Spinal cord (tissue), 10 donors: ENCODE measurements around the gene SDK2. TPM values are rescaled to one million over a fixed set of nuclear protein-coding genes. Genes with fewer than 3 reads are reported as not detected.

Experiments
- DNase-seq, 6 donors: peaks; one replicate each; pipeline versions ENCODE4 v3.0.0 to v3.0.0-alpha.2; 2013 to 2015; ENCODE audit warnings: low spot score in 6 of 6, low read depth in 4 of 6
- H3K27ac ChIP-seq: one replicate; pipeline ENCODE4 v1.5.1; 2013; ENCODE audit warnings: low read depth, low read length, control low read depth
- H3K27me3 ChIP-seq: one replicate; pipeline ENCODE4 v1.6.1; 2013; ENCODE audit warnings: low read length; ENCODE audit not compliant: control insufficient read depth, insufficient read depth
- H3K36me3 ChIP-seq: one replicate; pipeline ENCODE4 v1.6.1; 2013; ENCODE audit warnings: low read length; ENCODE audit not compliant: control insufficient read depth, insufficient read depth
- H3K4me1 ChIP-seq: one replicate; pipeline ENCODE4 v1.6.1; 2013; ENCODE audit warnings: low read length; ENCODE audit not compliant: control insufficient read depth, insufficient read depth
- H3K4me3 ChIP-seq: one replicate; pipeline ENCODE4 v1.5.1; 2013; ENCODE audit warnings: low read depth, low read length, control low read depth
- H3K9me3 ChIP-seq: one replicate; pipeline ENCODE4 v1.6.1; 2013; ENCODE audit warnings: low read length; ENCODE audit not compliant: control insufficient read depth, insufficient read depth
- WGBS: methylation state at CpG from one replicate; pipeline ENCODE4 v1.1.5; 2013; ENCODE audit warnings: missing lambda C conversion rate; ENCODE audit not compliant: insufficient coverage; 5-methylcytosine and 5-hydroxymethylcytosine counted together
- polyA plus RNA-seq, 2 donors: library from polyadenylated mRNA; unstranded; fragments of 120-200 nt; gene quantifications; one replicate each; pipeline ENCODE4 v1.2.1, GENCODE V29; 2013; ENCODE audit not compliant: insufficient read length in 2 of 2
- total RNA-seq, 2 donors: library from RNA; depleted of rRNA in 1 of 2; stranded (reverse); fragments of 120-200 nt in 1 of 2; fragments of >200 nt in 1 of 2; gene quantifications; one replicate each; pipeline versions ENCODE4 v1.2.3 to v1.2.4, GENCODE V29; 2013 to 2014
- donor health status: healthy.

Gene SDK2
- total and polyA plus RNA-seq, 4 donors, result 10.9 to 14.4 (median 12.7) TPM

DNA sequence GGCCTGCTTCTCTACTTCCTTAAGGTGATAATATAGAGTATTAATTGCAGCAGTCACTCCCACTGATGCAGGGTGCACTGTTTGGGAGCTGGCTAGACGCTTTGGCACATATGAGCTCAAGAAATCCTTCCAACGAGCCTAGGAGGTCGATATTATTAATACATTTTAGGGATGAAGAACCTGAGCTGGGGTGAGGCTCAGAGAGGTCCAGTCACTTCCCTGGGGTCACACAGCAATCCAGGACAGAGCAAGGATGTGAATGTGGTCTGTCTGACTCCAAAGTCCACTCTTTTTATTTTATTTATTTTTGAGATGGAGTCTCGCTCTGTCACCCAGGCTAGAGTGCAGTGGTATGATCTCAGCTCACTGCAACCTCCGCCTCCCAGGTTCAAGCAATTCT is 176.0 kb downstream of the SDK2 start:
- Histone ChIP-seq H3K27me3 (no peaks in the 10 kb centered on the region), H3K27ac (no peak overlapping the region), H3K4me3 (no peak overlapping the region), H3K4me1 (peaks cover 35% of the 10 kb centered on the region), H3K9me3 (no peaks in the 10 kb centered on the region), H3K36me3 (peaks cover 11% of the 10 kb centered on the region)
- WGBS, result 77% methylated on average over 3 of the region's 5 CpGs
- DNase-seq, result no peak

DNA sequence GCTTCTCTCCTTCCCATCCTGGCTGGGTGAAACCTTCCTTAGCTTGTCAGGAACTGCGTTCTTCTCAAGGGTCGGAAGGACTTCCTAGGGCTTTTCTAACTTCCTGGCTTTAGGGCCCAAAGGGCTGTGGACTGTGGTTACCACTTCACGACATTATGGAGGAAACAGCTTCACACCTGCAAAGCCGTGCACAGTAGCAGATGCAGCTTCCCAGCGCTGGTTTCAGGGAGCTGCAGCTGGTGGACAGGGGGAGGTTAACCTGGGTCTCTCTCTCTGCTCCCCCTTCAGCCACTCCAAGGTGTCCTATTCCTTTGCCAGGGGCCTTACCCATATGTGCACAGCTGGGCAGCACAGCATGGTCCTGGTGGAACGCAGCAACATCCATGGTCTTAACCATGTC is 176.6 kb downstream of the SDK2 start:
- no peaks in the 10 kb centered on the region for H3K27me3 ChIP-seq
- DNase-seq, result no peak
- H3K36me3 ChIP-seq, result peaks cover 11% of the 10 kb centered on the region
- H3K4me1 ChIP-seq, result peaks cover 35% of the 10 kb centered on the region
- 76% methylated on average over 5 of the region's 6 CpGs for WGBS
- no peak overlapping the region for H3K4me3 ChIP-seq
- no peak overlapping the region for H3K27ac ChIP-seq
- H3K9me3 ChIP-seq, result no peaks in the 10 kb centered on the region

DNA sequence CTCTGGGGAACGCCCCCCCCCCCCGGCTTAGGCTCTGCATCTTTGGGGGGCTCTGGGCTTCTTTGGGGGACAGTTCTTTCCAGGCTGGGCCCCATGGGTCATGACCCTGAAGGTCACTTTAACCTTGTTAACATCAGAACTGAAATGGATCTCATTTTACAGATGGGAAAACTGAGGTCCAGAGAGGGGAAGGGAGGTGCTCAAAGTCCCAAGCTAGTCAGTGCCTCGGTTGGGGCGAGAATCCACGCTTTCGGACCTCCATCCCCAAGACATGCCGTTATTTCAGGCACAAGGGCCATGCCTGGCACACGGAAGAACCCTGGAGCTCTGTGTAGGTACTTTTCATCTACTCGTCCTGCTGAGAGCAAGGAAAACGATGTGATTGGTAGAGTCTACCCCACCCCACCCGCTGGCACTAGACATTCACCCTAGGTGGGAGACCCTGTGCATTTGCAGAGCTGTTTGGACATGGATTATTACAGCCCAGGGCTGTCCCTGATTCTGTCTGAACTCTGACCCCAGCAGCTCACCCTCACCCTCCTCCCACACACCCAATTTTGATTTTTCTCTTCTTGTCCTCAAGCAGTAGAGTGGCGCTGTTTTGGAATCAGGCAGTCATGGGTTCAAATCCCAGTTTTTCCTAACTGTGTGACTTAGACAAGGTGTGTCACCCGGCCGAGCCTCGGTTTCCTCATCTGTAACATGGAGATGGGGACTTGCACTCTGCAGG is 177.4 kb downstream of the SDK2 start:
- WGBS, result 90% methylated on average over 11 of the region's 15 CpGs
- Histone ChIP-seq H3K4me3 (no peak overlapping the region), H3K27ac (no peak overlapping the region), H3K9me3 (no peaks in the 10 kb centered on the region), H3K4me1 (peaks cover 33% of the 10 kb centered on the region), H3K36me3 (peaks cover 9% of the 10 kb centered on the region), H3K27me3 (no peaks in the 10 kb centered on the region)
- no peak for DNase-seq

DNA sequence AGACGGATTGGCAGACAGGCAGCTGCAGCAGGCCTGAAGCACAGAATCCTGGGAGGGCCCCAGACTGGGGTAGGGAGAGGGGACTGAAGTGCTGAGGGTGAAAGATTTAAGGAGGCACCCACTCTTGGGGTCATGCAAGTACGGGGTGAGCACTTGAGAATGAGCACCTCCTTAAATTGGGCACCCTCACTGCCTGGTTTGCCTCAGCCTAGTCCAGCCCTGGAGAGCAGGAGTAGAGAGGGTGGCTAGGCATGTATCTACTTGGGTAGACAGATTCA is 178.4 kb downstream of the SDK2 start:
- DNase-seq, result no peak
- peaks cover 30% of the 10 kb centered on the region for H3K4me1 ChIP-seq
- peaks cover 5% of the 10 kb centered on the region for H3K36me3 ChIP-seq
- no peaks in the 10 kb centered on the region for H3K27me3 ChIP-seq
- no peaks in the 10 kb centered on the region for H3K9me3 ChIP-seq
- no peak overlapping the region for H3K4me3 ChIP-seq
- 47% methylated on average over 1 of the region's 2 CpGs for WGBS
- H3K27ac ChIP-seq, result no peak overlapping the region

DNA sequence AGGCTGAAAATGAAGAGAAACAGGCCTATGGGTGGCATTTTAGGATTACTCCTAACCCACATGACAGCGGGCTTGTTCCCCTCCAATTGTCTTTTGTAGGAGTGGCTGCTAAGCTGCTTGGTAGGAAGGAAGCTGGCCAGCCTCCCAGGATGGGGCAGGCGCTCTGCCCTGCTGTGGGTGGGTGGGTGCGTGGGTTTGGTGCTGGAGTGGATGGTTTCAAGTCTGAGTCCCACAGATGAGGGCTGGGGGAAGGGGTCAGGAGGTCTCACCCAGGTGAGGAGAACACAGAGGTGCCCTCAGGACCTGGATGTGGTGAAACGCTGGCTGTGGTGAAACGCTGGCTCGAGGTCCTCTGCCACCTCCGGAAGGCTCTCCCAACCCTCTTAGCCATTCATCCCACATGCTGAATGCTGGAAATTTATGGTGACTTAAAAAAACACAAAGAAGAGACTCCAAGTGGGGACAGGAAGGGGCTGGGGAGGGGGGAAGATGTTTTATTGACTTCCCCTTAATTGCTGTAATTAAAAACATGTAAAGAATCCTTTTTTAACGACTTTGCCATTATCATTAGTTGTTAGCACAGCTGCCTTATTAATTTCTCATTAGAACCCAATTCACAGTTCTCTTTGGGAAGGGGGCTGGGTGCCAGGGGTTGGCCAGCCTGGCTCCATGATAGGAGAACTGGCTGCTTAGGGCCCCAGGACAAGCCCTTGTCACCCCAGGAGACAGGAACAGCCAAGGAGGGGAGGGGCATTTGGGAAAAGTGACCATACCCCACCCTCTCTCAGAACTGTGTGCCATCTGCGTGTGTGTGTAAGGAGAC is 178.9 kb downstream of the SDK2 start:
- H3K9me3 ChIP-seq, result no peaks in the 10 kb centered on the region
- peak in 2 of 6 donors; percentile 83 to 85 for DNase-seq
- H3K4me3 ChIP-seq, result no peak overlapping the region
- H3K27ac ChIP-seq, result no peak overlapping the region
- no peaks in the 10 kb centered on the region for H3K27me3 ChIP-seq
- peaks cover 5% of the 10 kb centered on the region for H3K36me3 ChIP-seq
- H3K4me1 ChIP-seq, result peaks cover 27% of the 10 kb centered on the region
- WGBS, result no CpG with 5 or more reads among the region's 9 CpGs

DNA sequence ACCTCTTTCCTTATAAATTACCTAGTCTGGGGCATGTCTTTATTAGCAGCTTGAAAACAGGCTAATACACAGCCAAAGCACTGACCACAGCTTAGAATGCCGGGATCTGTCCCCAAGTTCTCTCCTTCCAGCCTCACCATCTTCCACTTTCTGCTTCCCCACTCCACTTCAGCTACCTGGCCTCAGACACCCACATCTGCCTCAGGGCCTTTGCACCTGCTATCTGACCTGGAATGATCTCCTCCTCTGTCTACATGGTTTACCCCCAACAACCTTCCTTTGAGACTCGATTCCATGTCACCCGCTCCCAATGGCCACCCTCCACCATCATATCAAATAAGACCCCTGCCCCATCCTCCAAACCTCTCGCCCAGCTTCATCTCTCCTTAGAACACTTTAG is 179.8 kb downstream of the SDK2 start:
- WGBS, result 94% methylated on average over 4 of the region's 4 CpGs
- no peak for DNase-seq

DNA sequence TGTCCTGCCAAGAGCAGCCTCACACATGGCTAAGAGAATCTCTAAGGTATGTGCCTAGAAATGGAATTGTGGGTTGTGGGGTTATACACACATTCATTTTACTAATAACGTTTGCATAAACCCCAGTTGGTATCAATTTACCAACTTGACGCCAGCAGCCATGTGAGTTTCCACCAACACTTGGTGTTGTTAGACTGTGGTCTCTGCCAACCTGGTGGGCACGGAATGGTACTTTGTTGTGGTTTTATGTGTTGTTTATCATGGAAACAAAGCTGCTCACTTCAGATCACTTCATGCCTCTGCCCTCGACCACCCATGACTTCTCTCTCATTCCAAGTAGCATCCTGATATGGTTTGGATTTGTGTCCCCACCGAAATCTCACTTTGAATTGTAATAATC is 180.4 kb downstream of the SDK2 start:
- Histone ChIP-seq H3K4me3 (no peak overlapping the region), H3K4me1 (peaks cover 20% of the 10 kb centered on the region), H3K27ac (no peak overlapping the region), H3K27me3 (no peaks in the 10 kb centered on the region), H3K9me3 (no peaks in the 10 kb centered on the region), H3K36me3 (peaks cover 5% of the 10 kb centered on the region)
- peak in 1 of 6 donors; percentile 59 for DNase-seq
- no CpG with 5 or more reads among the region's 5 CpGs for WGBS

More for the DNA sequence above, 179.8 kb downstream of the SDK2 start:
- H3K9me3 ChIP-seq, result no peaks in the 10 kb centered on the region
- no peak overlapping the region for H3K4me3 ChIP-seq
- no peak overlapping the region for H3K27ac ChIP-seq
- H3K27me3 ChIP-seq, result no peaks in the 10 kb centered on the region
- H3K36me3 ChIP-seq, result peaks cover 5% of the 10 kb centered on the region
- H3K4me1 ChIP-seq, result peaks cover 25% of the 10 kb centered on the region

DNA sequence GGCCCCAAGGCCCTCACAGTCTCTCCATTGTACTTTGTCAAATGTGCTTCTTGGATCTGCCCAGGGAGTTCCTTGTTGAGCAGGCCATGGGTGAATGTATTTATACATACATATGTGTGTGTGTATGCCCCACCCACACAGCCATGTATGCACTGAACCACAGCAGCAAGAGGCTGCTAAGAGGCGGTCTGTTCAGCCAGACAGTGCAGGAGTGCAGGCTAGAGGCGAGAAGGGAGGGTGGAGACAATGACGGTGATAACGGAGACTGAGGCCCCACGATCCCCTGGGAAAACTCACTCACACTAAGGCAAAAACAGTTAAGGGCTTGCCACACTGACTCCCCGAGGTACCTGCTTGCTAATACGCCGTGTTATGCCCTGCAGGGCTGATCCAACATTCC is 181.4 kb downstream of the SDK2 start:
- H3K4me1 ChIP-seq, result peaks cover 27% of the 10 kb centered on the region
- 70% methylated on average over 3 of the region's 8 CpGs for whole genome bisulfite sequencing
- DNase-seq, result no peak

DNA sequence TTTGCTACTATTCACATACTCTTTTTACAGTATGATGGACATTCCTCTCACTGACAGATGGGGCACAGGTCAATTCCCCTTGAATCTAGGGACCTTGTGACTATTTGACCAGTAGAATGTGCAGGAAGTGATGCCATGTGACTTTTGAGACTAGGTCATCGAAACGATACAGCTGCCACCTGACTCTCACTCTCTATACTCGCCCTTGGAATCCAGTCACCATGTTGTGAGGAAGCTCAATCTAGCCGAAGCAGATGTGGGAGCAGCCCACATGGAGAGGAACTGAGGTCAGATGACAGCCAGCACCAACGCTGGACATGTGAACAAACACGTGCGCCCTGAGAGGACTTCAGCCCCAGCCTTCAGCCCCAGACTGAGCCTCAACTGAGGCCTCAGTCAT is 184.3 kb downstream of the SDK2 start:
- WGBS, result 100% methylated on average over 4 of the region's 7 CpGs
- H3K9me3 ChIP-seq, result no peaks in the 10 kb centered on the region

More for the DNA sequence above, 181.4 kb downstream of the SDK2 start:
- Histone ChIP-seq H3K27ac (no peak overlapping the region), H3K36me3 (peaks cover 4% of the 10 kb centered on the region), H3K27me3 (no peaks in the 10 kb centered on the region), H3K9me3 (no peaks in the 10 kb centered on the region), H3K4me3 (no peak overlapping the region)

DNA sequence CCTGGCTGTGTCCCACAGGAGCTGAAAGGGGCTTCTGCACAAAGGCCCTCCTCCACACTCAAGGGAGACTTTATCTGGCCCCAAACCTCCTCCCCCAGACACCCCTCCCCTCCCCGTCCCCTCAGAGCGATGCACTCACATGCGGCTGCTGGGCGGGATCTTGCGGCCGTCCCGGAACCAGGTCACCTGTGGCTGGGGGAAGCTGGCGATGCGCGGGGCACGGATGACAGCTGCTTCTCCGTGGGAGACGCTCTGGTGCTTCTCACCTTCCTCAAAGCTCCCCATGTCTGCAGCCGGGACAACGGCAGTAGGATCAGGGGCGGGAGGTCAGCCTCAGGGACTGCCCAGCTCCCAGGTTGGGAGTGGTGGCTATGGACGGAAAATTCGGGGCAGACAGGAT is 188.5 kb downstream of the SDK2 start:
- no peak overlapping the region for H3K4me3 ChIP-seq
- whole genome bisulfite sequencing, result 60% methylated on average over 6 of the region's 18 CpGs
- no peak overlapping the region for H3K27ac ChIP-seq
- no peaks in the 10 kb centered on the region for H3K27me3 ChIP-seq
- peaks cover 25% of the 10 kb centered on the region for H3K4me1 ChIP-seq
- no peak for DNase-seq
- peaks cover 3% of the 10 kb centered on the region for H3K9me3 ChIP-seq
- peaks cover 4% of the 10 kb centered on the region for H3K36me3 ChIP-seq

More for the DNA sequence above, 184.3 kb downstream of the SDK2 start:
- no peaks in the 10 kb centered on the region for H3K27me3 ChIP-seq
- DNase-seq, result no peak
- H3K36me3 ChIP-seq, result peaks cover 4% of the 10 kb centered on the region
- H3K27ac ChIP-seq, result no peak overlapping the region
- no peak overlapping the region for H3K4me3 ChIP-seq
- H3K4me1 ChIP-seq, result peaks cover 23% of the 10 kb centered on the region
